ENCODE data around the gene TRMT1. TPM values are rescaled to one million over a fixed set of nuclear protein-coding genes. Genes with fewer than 3 reads are reported as not detected.
A peak's percentile ranks its signal among the peaks of the same experiment; 100 is the strongest.

TRMT1 gene
- total and polyA plus RNA-seq, 2 donors (not counting 1 experiment from before 2014, with no cell fraction given) = 91.8 to 281 TPM

- intact Hi-C loops (cut with micrococcal nuclease) = no loop called here
- H3K9ac ChIP-seq (ENCODE audit: low read length) = no peak overlapping the region
- Mint-ChIP-seq H3K4me1 (peaks cover 6% of the 10 kb centered on the region), H3K27me3 (peaks cover 3% of the 10 kb centered on the region), H3K27ac (no peak overlapping the region), H3K4me3 (no peak overlapping the region), H3K9me3 (ENCODE audit: insufficient read depth) (no peaks in the 10 kb centered on the region)
- peaks cover 5 to 8% of the 10 kb centered on the region in 2 donors for H3K4me1 ChIP-seq (ENCODE audit: control insufficient read depth in 2 of 2, insufficient read depth in 2 of 2, low read length in 2 of 2)
- H3K9me3 ChIP-seq (ENCODE audit: control extremely low read depth in 1 of 3, control insufficient read depth in 2 of 3, insufficient read depth in 1 of 3, low read length in 2 of 3) = no peaks in the 10 kb centered on the region
- ATAC-seq (ENCODE audit: low read depth) (no peak), DNase-seq (peak; percentile 46)
- CTCF ChIA-PET = interaction anchor here (0.6 to 8.2 kb wide), 3 partner anchors 66 to 124 kb away, joined by 3 to 285 read pairs (median 5); no protein-coding TSS in a partner anchor
- H3K79me2 ChIP-seq (ENCODE audit: control insufficient read depth, insufficient read depth, low read length) = no peaks in the 10 kb centered on the region
- no peaks in the 10 kb centered on the region for H3K27me3 ChIP-seq (replicated peaks in 1 of 4; ENCODE audit: control extremely low read depth in 1 of 4, control insufficient read depth in 3 of 4, insufficient read depth in 4 of 4, low read length in 3 of 4)
- H3K36me3 ChIP-seq (replicated peaks in 1 of 2; ENCODE audit: control extremely low read depth in 1 of 2, control insufficient read depth in 1 of 2, extremely low read depth in 1 of 2, insufficient read depth in 2 of 2, low read length in 1 of 2) = no peaks in the 10 kb centered on the region
- no peak overlapping the region for H3K27ac ChIP-seq (ENCODE audit: low read length in 2 of 2)
- H3K4me2 ChIP-seq (replicated peaks; ENCODE audit: low read depth, low read length, poor library complexity, severe bottlenecking) = no peak overlapping the region
- TF ChIP-seq EZH2 (IDR thresholded peaks at IDR 0.05; ENCODE audit: borderline replicate concordance, insufficient read depth, low read depth, low read length, poor library complexity, severe bottlenecking) (no peak), CTCF (IDR thresholded peaks at IDR 0.05) (peak; percentile 56)
- H3K4me3 ChIP-seq (ENCODE audit: control extremely low read depth in 1 of 5, extremely low read depth in 1 of 5, insufficient read depth in 1 of 5, low read depth in 2 of 5, low read length in 4 of 5) = no peak overlapping the region
- no peak overlapping the region for H2AFZ ChIP-seq (ENCODE audit: insufficient read depth, low read depth, low read length, poor library complexity, severe bottlenecking)
- POLR2A ChIA-PET = no interaction called here
- WGBS (ENCODE audit: insufficient coverage) = 82% methylated on average over 5 of the region's 5 CpGs
- peaks cover 7% of the 10 kb centered on the region for H4K20me1 ChIP-seq (ENCODE audit: control insufficient read depth, insufficient read depth, low read length, poor library complexity, severe bottlenecking)
Measured at GRCh38 chr19:13089139-13089856, 27.2 kb downstream of the TRMT1 start.

- H3K27me3 ChIP-seq (replicated peaks in 1 of 4; ENCODE audit: control extremely low read depth in 1 of 4, control insufficient read depth in 3 of 4, insufficient read depth in 4 of 4, low read length in 3 of 4) = no peaks in the 10 kb centered on the region
- H3K4me3 ChIP-seq (ENCODE audit: control extremely low read depth in 1 of 5, extremely low read depth in 1 of 5, insufficient read depth in 1 of 5, low read depth in 2 of 5, low read length in 4 of 5) = no peak overlapping the region
- peaks cover 4% of the 10 kb centered on the region for H3K27me3 Mint-ChIP-seq
- ATAC-seq (ENCODE audit: low read depth) = no peak
- DNase-seq = no peak
- H3K79me2 ChIP-seq (ENCODE audit: control insufficient read depth, insufficient read depth, low read length) = no peaks in the 10 kb centered on the region
- no peak overlapping the region for H3K27ac Mint-ChIP-seq
- no peak overlapping the region for H3K4me2 ChIP-seq (replicated peaks; ENCODE audit: low read depth, low read length, poor library complexity, severe bottlenecking)
- H3K9me3 ChIP-seq (ENCODE audit: control extremely low read depth in 1 of 3, control insufficient read depth in 2 of 3, insufficient read depth in 1 of 3, low read length in 2 of 3) = no peaks in the 10 kb centered on the region
- no peaks in the 10 kb centered on the region for H3K4me1 ChIP-seq (ENCODE audit: control insufficient read depth in 2 of 2, insufficient read depth in 2 of 2, low read length in 2 of 2)
- H3K4me1 Mint-ChIP-seq = no peaks in the 10 kb centered on the region
- H3K27ac ChIP-seq (ENCODE audit: low read length in 2 of 2) = no peak overlapping the region
- no peak overlapping the region for H3K9ac ChIP-seq (ENCODE audit: low read length)
- H4K20me1 ChIP-seq (ENCODE audit: control insufficient read depth, insufficient read depth, low read length, poor library complexity, severe bottlenecking) = no peaks in the 10 kb centered on the region
- CTCF ChIA-PET = interaction anchor here (1.5 to 1.9 kb wide), 2 partner anchors 111 to 123 kb away, joined by 4 to 12 read pairs; no protein-coding TSS in a partner anchor
- intact Hi-C loops (cut with micrococcal nuclease) = no loop called here
- WGBS (ENCODE audit: insufficient coverage) = 93% methylated on average over 27 of the region's 37 CpGs
- H2AFZ ChIP-seq (ENCODE audit: insufficient read depth, low read depth, low read length, poor library complexity, severe bottlenecking) = no peak overlapping the region
- no peak for TF ChIP-seq EZH2 (IDR thresholded peaks at IDR 0.05; ENCODE audit: borderline replicate concordance, insufficient read depth, low read depth, low read length, poor library complexity, severe bottlenecking)
- no peak for TF ChIP-seq CTCF (IDR thresholded peaks at IDR 0.05)
- H3K4me3 Mint-ChIP-seq = no peak overlapping the region
- POLR2A ChIA-PET = no interaction called here
- H3K9me3 Mint-ChIP-seq (ENCODE audit: insufficient read depth) = no peaks in the 10 kb centered on the region
- no peaks in the 10 kb centered on the region for H3K36me3 ChIP-seq (replicated peaks in 1 of 2; ENCODE audit: control extremely low read depth in 1 of 2, control insufficient read depth in 1 of 2, extremely low read depth in 1 of 2, insufficient read depth in 2 of 2, low read length in 1 of 2)
Measured at GRCh38 chr19:13087795-13088537, 28.6 kb downstream of the TRMT1 start.

Measured in B cell (primary cell).